ENCODE results near the gene PCLO. TPM values are rescaled to one million over a fixed set of nuclear protein-coding genes. Genes with fewer than 3 reads are reported as not detected.

PCLO gene
- total and polyA plus RNA-seq, 2 of the 4 experiments (the other 2 are of a cell fraction), result under 0.01 to 0.05 TPM

DNA sequence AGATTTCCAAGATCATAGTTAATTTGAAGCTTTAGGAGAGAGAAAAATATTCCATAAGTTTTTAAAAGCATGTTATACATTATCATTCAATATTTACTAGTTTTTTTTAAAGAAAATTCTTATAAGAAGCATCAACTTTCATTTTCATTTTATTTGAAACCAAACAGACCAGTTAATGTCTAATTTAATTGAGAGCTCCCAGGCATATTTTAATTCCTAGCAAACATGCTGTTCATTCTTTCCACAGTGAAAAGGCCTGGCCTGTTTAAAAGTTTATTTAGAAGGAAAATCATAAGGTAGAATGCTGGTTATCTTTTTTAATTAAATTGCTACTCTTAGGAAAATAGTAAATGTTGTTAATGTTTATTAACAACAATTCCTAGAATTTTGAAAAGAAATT lies 324.4 kb downstream of the PCLO start:
- H3K4me2 ChIP-seq (ENCODE audit: low read depth, low read length), result no peak overlapping the region
- H2AFZ ChIP-seq (replicated peaks; ENCODE audit: low read length, poor library complexity), result no peak overlapping the region

More for the DNA sequence above, 324.4 kb downstream of the PCLO start:
- no TSS peak for BruUV-seq (replicated peaks)
- Histone ChIP-seq H4K91ac (ENCODE audit: insufficient read depth, low read depth, low read length) (no peak overlapping the region), H3K79me1 (ENCODE audit: low read depth in 1 of 2, low read length in 2 of 2) (no peaks in the 10 kb centered on the region), H4K8ac (ENCODE audit: low read depth in 2 of 2, low read length in 2 of 2) (no peak overlapping the region), H3K4ac (ENCODE audit: low read depth, low read length) (no peak overlapping the region), H3K9ac (ENCODE audit: low read depth, low read length) (no peak overlapping the region), H3K56ac (ENCODE audit: extremely low read depth, insufficient read depth, low read length) (no peak overlapping the region), H3K27me3 (ENCODE audit: control insufficient read depth, insufficient read depth, low read length) (no peaks in the 10 kb centered on the region; the same call in 1 of the 2 replicates), H3K18ac (ENCODE audit: low read depth, low read length) (no peak overlapping the region), H2BK120ac (ENCODE audit: low read depth, low read length) (no peak overlapping the region), H3K36me3 (ENCODE audit: control insufficient read depth, insufficient read depth, low read length) (no peaks in the 10 kb centered on the region), H2AK9ac (replicated peaks; ENCODE audit: low read depth, low read length, poor library complexity) (no peak overlapping the region), H3K23ac (ENCODE audit: low read depth, low read length) (no peak overlapping the region), H2BK20ac (ENCODE audit: low read depth, low read length) (no peak overlapping the region), H4K20me1 (ENCODE audit: insufficient read depth, low read length) (no peaks in the 10 kb centered on the region), H3K9me3 (ENCODE audit: control insufficient read depth, insufficient read depth, low read length) (no peaks in the 10 kb centered on the region), H2AK5ac (ENCODE audit: low read depth, low read length) (no peak overlapping the region), H3K27ac (ENCODE audit: insufficient read depth, low read length) (no peak overlapping the region), H3K14ac (replicated peaks; ENCODE audit: low read depth, low read length) (no peak overlapping the region), H2BK5ac (ENCODE audit: low read depth, low read length, poor library complexity, severe bottlenecking) (no peak overlapping the region), H3K9me1 (ENCODE audit: insufficient read depth, low read length) (no peaks in the 10 kb centered on the region), H3K4me1 (ENCODE audit: control insufficient read depth, insufficient read depth, low read length) (no peaks in the 10 kb centered on the region), H4K5ac (ENCODE audit: low read depth, low read length) (no peak overlapping the region), H3K4me3 (ENCODE audit: insufficient read depth, low read depth, low read length) (no peak overlapping the region), H2BK15ac (ENCODE audit: low read depth, low read length) (no peak overlapping the region)
- in situ Hi-C loops (cut with MboI; ENCODE audit: low sequenced_read_pairs), result no loop called here
- DNase-seq (no peak), ATAC-seq (ENCODE audit: low read depth) (no peak)
- ChIA-PET CTCF (interaction anchor here (0.7 to 1.0 kb wide), 3 partner anchors 27 to 106 kb away, joined by 3 to 5 read pairs (median 3); no protein-coding TSS in a partner anchor), POLR2A (ENCODE audit: unreplicated experiment) (interaction anchor here (0.6 kb wide), 1 partner anchor 8 kb away, joined by 3 read pairs; no protein-coding TSS in a partner anchor)
- intact Hi-C loops (cut with micrococcal nuclease), result no loop called here
- dilution Hi-C loops (cut with HindIII; ENCODE audit: low sequenced_read_pairs, unreplicated experiment), result no loop called here
- TF ChIP-seq, protein P1, sequence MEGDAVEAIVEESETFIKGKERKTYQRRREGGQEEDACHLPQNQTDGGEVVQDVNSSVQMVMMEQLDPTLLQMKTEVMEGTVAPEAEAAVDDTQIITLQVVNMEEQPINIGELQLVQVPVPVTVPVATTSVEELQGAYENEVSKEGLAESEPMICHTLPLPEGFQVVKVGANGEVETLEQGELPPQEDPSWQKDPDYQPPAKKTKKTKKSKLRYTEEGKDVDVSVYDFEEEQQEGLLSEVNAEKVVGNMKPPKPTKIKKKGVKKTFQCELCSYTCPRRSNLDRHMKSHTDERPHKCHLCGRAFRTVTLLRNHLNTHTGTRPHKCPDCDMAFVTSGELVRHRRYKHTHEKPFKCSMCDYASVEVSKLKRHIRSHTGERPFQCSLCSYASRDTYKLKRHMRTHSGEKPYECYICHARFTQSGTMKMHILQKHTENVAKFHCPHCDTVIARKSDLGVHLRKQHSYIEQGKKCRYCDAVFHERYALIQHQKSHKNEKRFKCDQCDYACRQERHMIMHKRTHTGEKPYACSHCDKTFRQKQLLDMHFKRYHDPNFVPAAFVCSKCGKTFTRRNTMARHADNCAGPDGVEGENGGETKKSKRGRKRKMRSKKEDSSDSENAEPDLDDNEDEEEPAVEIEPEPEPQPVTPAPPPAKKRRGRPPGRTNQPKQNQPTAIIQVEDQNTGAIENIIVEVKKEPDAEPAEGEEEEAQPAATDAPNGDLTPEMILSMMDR (conservative IDR thresholded peaks at IDR 0.05; ENCODE audit: low read depth, low read length), result no peak
- TF ChIP-seq USF2 (IDR thresholded peaks at IDR 0.05; ENCODE audit: low read depth, low read length), result no peak
- TF ChIP-seq SMC3 (IDR thresholded peaks at IDR 0.05; ENCODE audit: low read depth, low read length), result no peak
- no peak for TF ChIP-seq RAD21 (IDR thresholded peaks at IDR 0.05; ENCODE audit: low read length)
- no peak for TF ChIP-seq FOS (IDR thresholded peaks at IDR 0.05; ENCODE audit: low read depth, low read length)
- TF ChIP-seq CHD1 (IDR thresholded peaks at IDR 0.05; ENCODE audit: low read depth, low read length), result no peak
- TF ChIP-seq NFE2L2 (IDR thresholded peaks at IDR 0.05; ENCODE audit: low read depth, low read length), result no peak
- no peak for TF ChIP-seq RCOR1 (IDR thresholded peaks at IDR 0.05; ENCODE audit: insufficient replicate concordance, low read length)
- no peak for TF ChIP-seq MAFK (IDR thresholded peaks at IDR 0.05; ENCODE audit: low read depth, low read length)
- TF ChIP-seq, protein P2, sequence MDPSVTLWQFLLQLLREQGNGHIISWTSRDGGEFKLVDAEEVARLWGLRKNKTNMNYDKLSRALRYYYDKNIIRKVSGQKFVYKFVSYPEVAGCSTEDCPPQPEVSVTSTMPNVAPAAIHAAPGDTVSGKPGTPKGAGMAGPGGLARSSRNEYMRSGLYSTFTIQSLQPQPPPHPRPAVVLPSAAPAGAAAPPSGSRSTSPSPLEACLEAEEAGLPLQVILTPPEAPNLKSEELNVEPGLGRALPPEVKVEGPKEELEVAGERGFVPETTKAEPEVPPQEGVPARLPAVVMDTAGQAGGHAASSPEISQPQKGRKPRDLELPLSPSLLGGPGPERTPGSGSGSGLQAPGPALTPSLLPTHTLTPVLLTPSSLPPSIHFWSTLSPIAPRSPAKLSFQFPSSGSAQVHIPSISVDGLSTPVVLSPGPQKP (IDR thresholded peaks at IDR 0.05; ENCODE audit: borderline replicate concordance, low read depth, low read length), result no peak
- TF ChIP-seq CEBPB (IDR thresholded peaks at IDR 0.05; ENCODE audit: low read depth, low read length), result no peak
- no peak for TF ChIP-seq POLR2A (IDR thresholded peaks at IDR 0.05; ENCODE audit: low read depth, low read length)
- TF ChIP-seq MAZ (IDR thresholded peaks at IDR 0.05; ENCODE audit: borderline replicate concordance, low read depth, low read length), result no peak
- no peak for TF ChIP-seq BHLHE40 (IDR thresholded peaks at IDR 0.05; ENCODE audit: low read depth, low read length)
- TF ChIP-seq RFX5 (IDR thresholded peaks at IDR 0.05; ENCODE audit: low read depth, low read length), result no peak
- no peak for TF ChIP-seq MXI1 (IDR thresholded peaks at IDR 0.05; ENCODE audit: borderline replicate concordance, low read depth, low read length)
